HCT116 (cell line): ENCODE measurements around the gene TIGD3. TPM values are rescaled to one million over a fixed set of nuclear protein-coding genes. Genes with fewer than 3 reads are reported as not detected.

ENCODE experiments used
- ATAC-seq: fragments of 200-7000 bp; cut with Tn5 transposase; 2 replicates; pipeline ENCODE4 v1.9.1; 2020; ENCODE audit warnings: mild to moderate bottlenecking, moderate library complexity
- BruUV-seq: library from RNA; stranded (reverse); fragments of 400-500 nt; replicated peaks from 2 replicates; lab custom pipeline; 2021; lab: Mats Ljungman, UMichigan
- CTCF ChIA-PET: fragments of 300-600 bp; sonication (Branson Sonifier 250); formaldehyde crosslinking; loops from one replicate; lab custom pipeline; 2021; ENCODE audit warnings: antibody characterized with exemption; lab: Charles Lee
- POLR2A ChIA-PET: fragments of 300-600, 350-600 bp; sonication (Branson Sonifier 250); formaldehyde crosslinking; loops from one replicate; lab custom pipeline; 2021; ENCODE audit warnings: antibody characterized with exemption; lab: Charles Lee
- RAD21 ChIA-PET, 2 experiments: fragments of 300-600 bp; sonication (Branson Sonifier 250); formaldehyde crosslinking; loops; one replicate each; lab custom pipeline; 2023; ENCODE audit warnings: low total read pairs in 2 of 2; ENCODE audit not compliant: uncharacterized antibody in 2 of 2, unreplicated experiment in 2 of 2, low non-redundant PET in 1 of 2; lab: Charles Lee
- DNase-seq: peaks from one replicate; pipeline ENCODE4 v3.0.0-alpha.2; 2010; ENCODE audit warnings: low read depth, low spot score
- H2AFZ ChIP-seq: fragments of 200-600 bp; shearing (Covaris generic), sonication (generic); 2 replicates; pipeline ENCODE4 v1.6.1; 2017; ENCODE audit warnings: low read depth, mixed run types, mixed read lengths, antibody characterized with exemption, low read length; ENCODE audit not compliant: poor library complexity, severe bottlenecking
- H3K27ac ChIP-seq: 2 replicates; pipeline ENCODE4 v1.5.1; 2012; ENCODE audit warnings: low read depth, low read length
- H3K27me3 ChIP-seq: fragments of 200-600 bp; sonication (generic); 2 replicates; pipeline ENCODE4 v1.6.1; 2016; ENCODE audit warnings: mixed run types, low read length, mixed read lengths; ENCODE audit not compliant: insufficient read depth
- H3K36me3 ChIP-seq, 2 experiments: fragments of 200-500 bp in 1 of 2; fragments of 200-600 bp in 1 of 2; sonication (Bioruptor generic) in 1 of 2; sonication (generic) in 1 of 2; 2 replicates each; pipeline versions ENCODE4 v1.5.1 to v1.6.1; 2014 to 2016; ENCODE audit warnings: low read length in 2 of 2, inconsistent platforms in 1 of 2, mixed read lengths in 1 of 2, mixed run types in 1 of 2; ENCODE audit not compliant: insufficient read depth in 2 of 2, control insufficient read depth in 1 of 2
- H3K4me1 ChIP-seq, 2 experiments: fragments of 200-600 bp in 1 of 2; sonication (generic) in 1 of 2; 2 replicates each; pipeline versions ENCODE4 v1.5.1 to v1.6.1; 2012 to 2017; ENCODE audit warnings: low read length in 2 of 2, inconsistent platforms in 1 of 2, mild to moderate bottlenecking in 1 of 2, mixed read lengths in 1 of 2, mixed run types in 1 of 2, moderate library complexity in 1 of 2; ENCODE audit not compliant: insufficient read depth in 2 of 2, control insufficient read depth in 1 of 2
- H3K4me2 ChIP-seq: fragments of 200-600 bp; sonication (generic); 2 replicates; pipeline ENCODE4 v1.6.1; 2017; ENCODE audit warnings: mixed run types, low read length, mixed read lengths
- H3K4me3 ChIP-seq, 2 experiments: fragments of 200-600 bp in 1 of 2; sonication (generic) in 1 of 2; replicated peaks in 1 of 2; 2 replicates each; pipeline ENCODE4 v1.5.1; 2011 to 2016; ENCODE audit warnings: low read length in 2 of 2, control low read depth in 1 of 2, low read depth in 1 of 2, mild to moderate bottlenecking in 1 of 2, mixed read lengths in 1 of 2, mixed run types in 1 of 2
- H3K79me2 ChIP-seq: fragments of 200-600 bp; sonication (generic); 2 replicates; pipeline ENCODE4 v1.6.1; 2017; ENCODE audit warnings: mild to moderate bottlenecking, mixed run types, low read length, moderate library complexity, mixed read lengths; ENCODE audit not compliant: insufficient read depth
- H3K9ac ChIP-seq: fragments of 200-600 bp; sonication (generic); 2 replicates; pipeline ENCODE4 v1.6.1; 2016; ENCODE audit warnings: low read length, mixed read lengths
- H3K9me2 ChIP-seq: fragments of 200-600 bp; sonication (generic), shearing (Covaris generic); 2 replicates; pipeline ENCODE4 v1.6.1; 2017; ENCODE audit warnings: mixed run types, mild to moderate bottlenecking, moderate library complexity; ENCODE audit not compliant: insufficient read depth
- H3K9me3 ChIP-seq, 2 experiments: fragments of 200-500 bp in 1 of 2; fragments of 200-600 bp in 1 of 2; sonication (Bioruptor generic) in 1 of 2; sonication (generic) in 1 of 2; 2 replicates each; pipeline ENCODE4 v1.6.1; 2014 to 2017; ENCODE audit warnings: low read length in 2 of 2, mixed read lengths in 2 of 2, inconsistent platforms in 1 of 2, low read depth in 1 of 2, mild to moderate bottlenecking in 1 of 2, mixed run types in 1 of 2, moderate library complexity in 1 of 2; ENCODE audit not compliant: control insufficient read depth in 1 of 2, insufficient read depth in 1 of 2
- H4K20me1 ChIP-seq: fragments of 200-600 bp; sonication (generic), shearing (Covaris generic); 2 replicates; pipeline ENCODE4 v1.6.1; 2017; ENCODE audit warnings: mixed run types, mild to moderate bottlenecking, moderate library complexity; ENCODE audit not compliant: insufficient read depth
- CBX3 ChIP-seq: IDR thresholded peaks from 2 replicates; pipeline ENCODE4 v1.6.1; 2012; ENCODE audit warnings: low read depth
- CEBPB ChIP-seq: IDR thresholded peaks from 2 replicates; pipeline ENCODE4 v1.6.1; 2012; ENCODE audit warnings: low read depth
- EGR1 ChIP-seq: IDR thresholded peaks from 2 replicates; pipeline ENCODE4 v1.6.1; 2012; ENCODE audit warnings: low read depth
- FOSL1 ChIP-seq: IDR thresholded peaks from 2 replicates; pipeline ENCODE4 v1.6.1; 2012; ENCODE audit warnings: low read depth
- POLR2A ChIP-seq: IDR thresholded peaks from 2 replicates; pipeline ENCODE4 v1.7.0; 2011; ENCODE audit warnings: borderline replicate concordance; ENCODE audit not compliant: insufficient read depth, insufficient read length; ENCODE audit errors: extremely low read depth
- POLR2AphosphoS5 ChIP-seq: IDR thresholded peaks from 2 replicates; pipeline ENCODE4 v1.6.1; 2011; ENCODE audit warnings: mild to moderate bottlenecking, low read depth, low read length, moderate library complexity
- RAD21 ChIP-seq: IDR thresholded peaks from 2 replicates; pipeline ENCODE4 v1.6.1; 2012; ENCODE audit warnings: low read depth, mild to moderate bottlenecking
- REST ChIP-seq: IDR thresholded peaks from 2 replicates; pipeline ENCODE4 v1.6.1; 2012; ENCODE audit warnings: low read depth
- SIN3A ChIP-seq: IDR thresholded peaks from 2 replicates; pipeline ENCODE4 v1.6.1; 2012; ENCODE audit warnings: low read depth
- SP1 ChIP-seq: IDR thresholded peaks from 2 replicates; pipeline ENCODE4 v1.6.1; 2012; ENCODE audit warnings: low read depth
- YY1 ChIP-seq: IDR thresholded peaks from 2 replicates; pipeline ENCODE4 v1.6.1; 2011; ENCODE audit warnings: low read length, low read depth, moderate library complexity, mild to moderate bottlenecking; ENCODE audit not compliant: insufficient replicate concordance; ENCODE audit errors: extremely low read depth
- ZBTB33 ChIP-seq: IDR thresholded peaks from 2 replicates; pipeline ENCODE4 v1.6.1; 2011; ENCODE audit warnings: mild to moderate bottlenecking, low read length, moderate library complexity; ENCODE audit not compliant: insufficient replicate concordance; ENCODE audit errors: extremely low read depth
- ZFX ChIP-seq: fragments of 450-650 bp; IDR thresholded peaks from 2 replicates; pipeline ENCODE4 v1.6.1; 2017
- intact Hi-C: fragments of 100-400 bp; cut with micrococcal nuclease; formaldehyde crosslinking; loops from 2 replicates; pipeline ENCODE4 v1.10.0; 2022
- total RNA-seq: library from RNA; stranded (reverse); gene quantifications from one replicate; pipeline ENCODE4 v1.2.1, GENCODE V29; 2021; ENCODE audit not compliant: unreplicated experiment

The TIGD3 gene
- total RNA-seq, 1 experiment from 2014 or later = 2.4 TPM

GRCh38 chr11:65356394-65356972 lies 1.9 kb downstream of the TIGD3 start:
- Histone ChIP-seq H3K4me2 (no peak overlapping the region), H3K79me2 (no peaks in the 10 kb centered on the region), H3K27ac (no peak overlapping the region), H3K4me3 (no peak overlapping the region), H4K20me1 (no peaks in the 10 kb centered on the region), H3K27me3 (no peaks in the 10 kb centered on the region)
- RAD21 ChIA-PET = no interaction called here
- intact Hi-C loops = no loop called here
- ATAC-seq (no peak), DNase-seq (no peak)
- BruUV-seq = no TSS peak
- TF ChIP-seq FOSL1 = no peak
- TF ChIP-seq POLR2AphosphoS5 = no peak
- TF ChIP-seq YY1 = no peak
- TF ChIP-seq CBX3 = no peak
- no peak for TF ChIP-seq CEBPB
- TF ChIP-seq, all 23 proteins: peak for 0
- Histone ChIP-seq H3K9ac (no peak overlapping the region), H3K9me3 (no peaks in the 10 kb centered on the region), H3K36me3 (peaks cover 2 to 4% of the 10 kb centered on the region in 2 experiments; a peak in 3 of 4 replicates), H3K4me1 (peaks cover 3 to 20% of the 10 kb centered on the region in 2 experiments; a peak in 2 of 4 replicates), H2AFZ (no peak overlapping the region), H3K9me2 (no peaks in the 10 kb centered on the region)
- ChIA-PET CTCF (no interaction called here), POLR2A (interaction anchor here (0.8 kb wide), 1 partner anchor 235 kb away, joined by 3 read pairs; no protein-coding TSS in a partner anchor)

GRCh38 chr11:65357856-65358356 lies 3.4 kb downstream of the TIGD3 start:
- BruUV-seq = no TSS peak
- Histone ChIP-seq H3K4me2 (no peak overlapping the region), H3K4me3 (no peak overlapping the region), H4K20me1 (no peaks in the 10 kb centered on the region), H3K9me2 (no peaks in the 10 kb centered on the region), H3K36me3 (no peaks in the 10 kb centered on the region), H2AFZ (no peak overlapping the region), H3K9me3 (no peaks in the 10 kb centered on the region), H3K79me2 (no peaks in the 10 kb centered on the region), H3K4me1 (peaks cover 3 to 20% of the 10 kb centered on the region in 2 experiments; a peak in 2 of 4 replicates), H3K27me3 (no peaks in the 10 kb centered on the region), H3K27ac (no peak overlapping the region), H3K9ac (no peak overlapping the region)
- POLR2A ChIA-PET = no interaction called here
- intact Hi-C loops = no loop called here
- no peak for DNase-seq
- RAD21 ChIA-PET = no interaction called here
- CTCF ChIA-PET = no interaction called here
- ATAC-seq = no peak
- no peak for TF ChIP-seq SP1
- no peak for TF ChIP-seq ZBTB33
- TF ChIP-seq POLR2A = no peak
- TF ChIP-seq EGR1 = no peak
- no peak for TF ChIP-seq SIN3A
- no peak for TF ChIP-seq ZFX
- TF ChIP-seq RAD21 = no peak
- TF ChIP-seq REST = no peak
- no peak for TF ChIP-seq YY1
